Measurements from ENCODE around the gene ATP6V1B1. TPM values are rescaled to one million over a fixed set of nuclear protein-coding genes. Genes with fewer than 3 reads are reported as not detected.
"Not testable (repeated sequence)": the region's sequence is repeated elsewhere in the genome, so short reads cannot be mapped to it uniquely, and the experiment has no call there.

ATP6V1B1 gene
- total RNA-seq, 4 donors from 2014 or later: 1.2 to 2.5 TPM; not detected in 2

- no peak overlapping the region for H3K27ac ChIP-seq
- WGBS, 2 donors: 45 to 83% methylated on average over 2 of the region's 2 CpGs
- no peaks in the 10 kb centered on the region for H3K9me3 ChIP-seq
- H3K4me3 ChIP-seq: no peak overlapping the region
- no peaks in the 10 kb centered on the region for H3K36me3 ChIP-seq
- peaks cover 0 to 11% of the 10 kb centered on the region in 2 donors for H3K27me3 ChIP-seq
- DNase-seq (ENCODE audit: low spot score in 2 of 2): no peak
- peaks cover 0 to 3% (median 0%) of the 10 kb centered on the region in 4 donors for H3K4me1 ChIP-seq
- TF ChIP-seq EP300 (IDR thresholded peaks at IDR 0.05) (no peak), POLR2A (IDR thresholded peaks at IDR 0.05) (no peak), CTCF (IDR thresholded peaks at IDR 0.05) (no peak)
These were observed 70.6 kb downstream of the ATP6V1B1 start for GRCh38 chr2:71006323-71006722.

GRCh38 chr2:71006955-71007799 lies 71.5 kb downstream of the ATP6V1B1 start:
- TF ChIP-seq EP300 (IDR thresholded peaks at IDR 0.05): no peak
- no peak for TF ChIP-seq CTCF (IDR thresholded peaks at IDR 0.05)
- no peak for TF ChIP-seq POLR2A (IDR thresholded peaks at IDR 0.05)
- Histone ChIP-seq H3K27me3 (peaks cover 0 to 12% of the 10 kb centered on the region in 2 donors), H3K36me3 (no peaks in the 10 kb centered on the region), H3K4me3 (no peak overlapping the region), H3K27ac (no peak overlapping the region), H3K4me1 (no peaks in the 10 kb centered on the region), H3K9me3 (no peaks in the 10 kb centered on the region)
- WGBS, 2 donors: 59 to 71% methylated on average over 5 of the region's 5 CpGs
- DNase-seq (ENCODE audit: low spot score in 2 of 2): no peak

GRCh38 chr2:71008342-71008741 lies 72.6 kb downstream of the ATP6V1B1 start:
- Histone ChIP-seq H3K27ac (no peak overlapping the region), H3K27me3 (peaks cover 0 to 12% of the 10 kb centered on the region in 2 donors), H3K36me3 (no peaks in the 10 kb centered on the region), H3K4me1 (no peaks in the 10 kb centered on the region), H3K9me3 (no peaks in the 10 kb centered on the region), H3K4me3 (no peak overlapping the region)
- no peak for DNase-seq (ENCODE audit: low spot score in 2 of 2)
- TF ChIP-seq CTCF (IDR thresholded peaks at IDR 0.05) (no peak), EP300 (IDR thresholded peaks at IDR 0.05) (no peak), POLR2A (IDR thresholded peaks at IDR 0.05) (no peak)
- WGBS, 2 donors: 82 to 90% methylated on average over 12 to 13 of the region's 13 CpGs

GRCh38 chr2:71011786-71012185 lies 76.1 kb downstream of the ATP6V1B1 start:
- peaks cover 0 to 12% of the 10 kb centered on the region in 2 donors for H3K27me3 ChIP-seq
- WGBS, 2 donors: 33 to 35% methylated on average over 6 of the region's 6 CpGs

More at GRCh38 chr2:71011786-71012185, 76.1 kb downstream of the ATP6V1B1 start:
- not testable (repeated sequence) for H3K4me1 ChIP-seq; H3K36me3 ChIP-seq; H3K9me3 ChIP-seq; DNase-seq (ENCODE audit: low spot score in 2 of 2); H3K27ac ChIP-seq; H3K4me3 ChIP-seq

Small RNAs within 50 kb of the gene (small RNA-seq; reads per million reads assigned to genes)
- gene RF02272 (not detected), gene RN7SL160P (not detected)

Other genes starting within 250 kb of the ATP6V1B1 start
- 1 to 10 TPM in 3 of 4 donors, under 1 TPM in 1; 0.63 to 6.0 (median 3.2) TPM for gene ADD2, start 167.7 kb upstream of the ATP6V1B1 start, total RNA-seq
- not detected for gene FIGLA, start 145.3 kb upstream of the ATP6V1B1 start, total RNA-seq
- gene CLEC4F, start 115.3 kb upstream of the ATP6V1B1 start, total RNA-seq: under 1 TPM in 2 of 4 donors, not detected in 2; 0.30 to 0.44 TPM
- under 1 TPM in 1 of 4 donors, not detected in 3; 0.21 TPM for gene CD207, start 100.1 kb upstream of the ATP6V1B1 start, total RNA-seq
- 1 to 10 TPM in 2 of 4 donors, under 1 TPM in 2; 0.44 to 3.3 (median 1.2) TPM for gene VAX2, start 35.3 kb upstream of the ATP6V1B1 start, total RNA-seq
- 1 to 10 TPM; 1.3 to 9.0 (median 2.7) TPM for gene ANKRD53, start 42.7 kb downstream of the ATP6V1B1 start, total RNA-seq
- gene TEX261, start 59.0 kb downstream of the ATP6V1B1 start, total RNA-seq: 10 to 100 TPM; 36.1 to 38.7 (median 37.0) TPM
- 100 to 1,000 TPM in 1 of 4 donors, 10 to 100 TPM in 3; 40.6 to 113 (median 65.5) TPM for gene NAGK, start 132.7 kb downstream of the ATP6V1B1 start, total RNA-seq
- 10 to 100 TPM in 3 of 4 donors, 1 to 10 TPM in 1; 7.5 to 17.2 (median 12.2) TPM for gene MCEE, start 194.3 kb downstream of the ATP6V1B1 start, total RNA-seq
- gene MPHOSPH10, start 194.7 kb downstream of the ATP6V1B1 start, total RNA-seq: 10 to 100 TPM; 15.3 to 30.8 (median 16.6) TPM

Data from tibial nerve (tissue), 4 donors.